Endothelial cell (in vitro differentiated cells): ENCODE data around the gene CHPF2. TPM values are rescaled to one million over a fixed set of nuclear protein-coding genes. Genes with fewer than 3 reads are reported as not detected.

Experiments used
- DNase-seq: peaks from one replicate; pipeline ENCODE4 v3.0.0; 2021; ENCODE audit warnings: low spot score
- H3K27ac Mint-ChIP-seq: one replicate; pipeline ENCODE4 v1.8.0; 2021; ENCODE audit warnings: mixed read lengths, inconsistent platforms; ENCODE audit not compliant: unreplicated experiment
- H3K27me3 Mint-ChIP-seq: one replicate; pipeline ENCODE4 v1.8.0; 2021; ENCODE audit warnings: mild to moderate bottlenecking, moderate library complexity, mixed read lengths, inconsistent platforms; ENCODE audit not compliant: unreplicated experiment
- H3K36me3 Mint-ChIP-seq: one replicate; pipeline ENCODE4 v1.8.0; 2021; ENCODE audit warnings: mild to moderate bottlenecking, low read depth, mixed read lengths, inconsistent platforms; ENCODE audit not compliant: unreplicated experiment
- H3K4me1 Mint-ChIP-seq: one replicate; pipeline ENCODE4 v1.8.0; 2021; ENCODE audit warnings: mild to moderate bottlenecking, mixed read lengths, inconsistent platforms; ENCODE audit not compliant: unreplicated experiment
- H3K4me3 Mint-ChIP-seq: one replicate; pipeline ENCODE4 v1.8.0; 2021; ENCODE audit warnings: mild to moderate bottlenecking, mixed read lengths, inconsistent platforms; ENCODE audit not compliant: unreplicated experiment
- H3K9me3 Mint-ChIP-seq: one replicate; pipeline ENCODE4 v1.8.0; 2021; ENCODE audit warnings: mixed read lengths, inconsistent platforms; ENCODE audit not compliant: unreplicated experiment
- CTCF ChIP-seq: fragments of 200-600 bp; sonication (generic); IDR thresholded peaks from one replicate; pipeline ENCODE4 v1.5.0; 2021; ENCODE audit warnings: antibody characterized with exemption; ENCODE audit not compliant: unreplicated experiment
- total RNA-seq: library from RNA; stranded (reverse); fragmentation: NEBNext Ultra II Directional; extraction: Animal tissue kit (Norgen Biotek cat#: 25700); gene quantifications from one replicate; pipeline ENCODE4 v1.2.1, GENCODE V29; 2021; ENCODE audit not compliant: unreplicated experiment

CHPF2 gene
- total RNA-seq, 1 donor from 2014 or later = 55.4 TPM

DNA sequence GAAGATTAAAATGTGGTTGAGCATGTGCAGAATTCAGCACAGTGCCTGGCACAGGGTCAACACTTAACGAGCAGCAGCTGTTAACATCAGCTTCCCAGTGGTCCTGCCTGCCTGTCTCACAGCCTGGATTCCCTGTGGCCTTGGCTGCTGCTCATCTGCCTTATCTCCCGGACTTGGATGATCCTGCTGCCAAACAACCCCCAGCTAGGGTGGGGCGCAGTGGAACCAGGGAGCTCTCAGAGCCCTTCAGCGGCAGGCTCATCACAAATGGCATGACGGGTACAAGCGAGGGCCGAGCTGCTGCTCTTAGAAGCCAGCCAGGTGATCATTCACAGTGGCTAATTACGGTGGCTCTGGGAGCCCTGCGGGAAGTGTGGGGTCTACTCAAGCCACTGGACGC, 29.2 kb downstream of the CHPF2 start:
- Mint-ChIP-seq H3K27ac (no peak overlapping the region), H3K9me3 (no peaks in the 10 kb centered on the region), H3K4me1 (no peaks in the 10 kb centered on the region), H3K27me3 (peaks cover 8% of the 10 kb centered on the region), H3K36me3 (no peaks in the 10 kb centered on the region), H3K4me3 (no peak overlapping the region)
- no peak for TF ChIP-seq CTCF
- no peak for DNase-seq

DNA sequence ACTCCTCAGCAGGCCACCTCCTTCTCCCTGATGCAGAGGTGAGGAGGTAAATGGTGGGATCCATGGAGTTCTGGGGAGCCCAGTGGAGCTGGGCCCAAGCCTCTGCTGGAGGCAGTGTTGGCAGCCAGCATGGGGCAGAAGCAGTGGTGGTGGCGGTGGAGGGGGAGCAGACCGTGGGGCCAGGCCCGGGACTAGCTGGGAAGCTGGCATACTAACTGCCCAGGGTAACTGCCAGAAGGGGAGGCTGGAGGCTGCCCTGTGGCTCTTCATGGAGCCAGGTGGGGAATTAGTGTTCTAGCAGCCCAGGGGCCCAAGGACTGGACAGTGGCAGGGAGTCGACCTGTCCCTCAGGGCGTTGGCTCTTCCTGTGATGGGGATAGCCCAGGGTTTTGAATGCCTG, 32.3 kb downstream of the CHPF2 start:
- Mint-ChIP-seq H3K4me1 (no peaks in the 10 kb centered on the region), H3K27ac (no peak overlapping the region), H3K36me3 (no peaks in the 10 kb centered on the region), H3K4me3 (no peak overlapping the region), H3K27me3 (peaks cover 7% of the 10 kb centered on the region), H3K9me3 (no peaks in the 10 kb centered on the region)
- TF ChIP-seq CTCF = no peak
- no peak for DNase-seq

- DNase-seq = no peak
- Mint-ChIP-seq H3K27ac (no peak overlapping the region), H3K9me3 (no peaks in the 10 kb centered on the region), H3K36me3 (no peaks in the 10 kb centered on the region), H3K27me3 (peaks cover 10% of the 10 kb centered on the region), H3K4me3 (no peak overlapping the region), H3K4me1 (no peaks in the 10 kb centered on the region)
- no peak for TF ChIP-seq CTCF
These were observed 33.2 kb downstream of the CHPF2 start for GRCh38 chr7:151265351-151265931.

- Mint-ChIP-seq H3K4me3 (no peak overlapping the region), H3K27me3 (peaks cover 11% of the 10 kb centered on the region), H3K4me1 (no peaks in the 10 kb centered on the region), H3K9me3 (no peaks in the 10 kb centered on the region), H3K36me3 (no peaks in the 10 kb centered on the region), H3K27ac (no peak overlapping the region)
- no peak for DNase-seq
- no peak for TF ChIP-seq CTCF
These were observed 37.2 kb downstream of the CHPF2 start for GRCh38 chr7:151269511-151269910.

DNA sequence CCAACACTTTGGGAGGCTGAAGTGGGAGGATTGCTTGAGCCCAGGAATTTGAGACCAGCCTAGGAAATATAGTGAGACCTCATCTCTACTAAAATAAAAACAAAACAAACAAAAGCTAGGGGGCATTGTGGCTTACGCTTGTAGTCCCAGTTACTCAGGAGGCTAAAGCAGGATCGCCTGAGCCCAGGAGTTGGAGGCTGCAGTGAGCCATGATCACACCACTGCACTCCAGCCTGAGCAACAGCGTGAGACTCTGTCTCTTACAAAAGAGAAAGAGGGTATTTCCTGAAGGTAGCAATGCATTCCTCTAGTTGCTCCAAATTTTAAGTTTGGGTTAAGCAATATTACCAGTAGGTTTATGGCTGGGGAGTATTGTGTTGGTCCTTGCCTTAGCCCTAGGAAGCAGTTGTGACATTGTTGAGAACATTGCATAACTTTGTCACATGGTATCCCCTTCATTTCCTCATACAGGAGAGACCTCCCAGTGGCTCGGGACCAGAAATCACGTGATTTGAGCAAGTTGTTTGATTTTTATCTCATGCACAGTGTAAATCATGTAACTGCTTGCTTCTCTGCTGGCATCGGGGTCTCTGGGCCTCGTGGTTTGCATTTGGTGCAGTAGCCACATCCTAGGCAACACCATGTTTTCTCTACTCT, 39.5 kb downstream of the CHPF2 start:
- H3K4me1 Mint-ChIP-seq = peaks cover 3% of the 10 kb centered on the region

More for the DNA sequence above, 39.5 kb downstream of the CHPF2 start:
- no peak for TF ChIP-seq CTCF
- H3K36me3 Mint-ChIP-seq = no peaks in the 10 kb centered on the region
- no peak overlapping the region for H3K27ac Mint-ChIP-seq
- DNase-seq = no peak
- H3K9me3 Mint-ChIP-seq = no peaks in the 10 kb centered on the region
- no peak overlapping the region for H3K4me3 Mint-ChIP-seq
- H3K27me3 Mint-ChIP-seq = peaks cover 17% of the 10 kb centered on the region
